GM21723 (cell line): ENCODE results near the gene POLE.

Source experiments
- ATAC-seq: cut with Tn5 transposase; IDR thresholded peaks from one replicate; pipeline ENCODE4 v1.9.1; 2021; ENCODE audit warnings: mild to moderate bottlenecking, moderate library complexity; ENCODE audit not compliant: unreplicated experiment

POLE gene

DNA sequence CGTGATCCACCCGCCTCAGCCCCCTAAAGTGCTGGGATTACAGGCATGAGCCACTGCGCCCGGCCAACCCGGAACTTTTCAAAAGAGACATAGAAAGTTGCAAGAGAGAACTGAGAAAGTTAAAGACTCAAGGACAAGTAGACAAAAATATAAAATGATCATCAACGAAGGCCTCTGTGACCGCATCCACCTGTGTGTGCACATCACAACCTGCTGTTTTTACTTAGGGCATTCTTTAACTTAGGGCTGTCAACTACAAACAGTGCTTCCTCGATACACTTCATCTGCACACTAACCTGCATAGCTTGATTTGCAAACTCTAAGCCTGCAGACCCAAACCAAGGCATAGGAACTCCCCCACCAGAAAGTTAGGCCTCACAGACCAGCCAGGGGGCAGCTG, 53.7 kb downstream of the POLE start:
- no peak for ATAC-seq

DNA sequence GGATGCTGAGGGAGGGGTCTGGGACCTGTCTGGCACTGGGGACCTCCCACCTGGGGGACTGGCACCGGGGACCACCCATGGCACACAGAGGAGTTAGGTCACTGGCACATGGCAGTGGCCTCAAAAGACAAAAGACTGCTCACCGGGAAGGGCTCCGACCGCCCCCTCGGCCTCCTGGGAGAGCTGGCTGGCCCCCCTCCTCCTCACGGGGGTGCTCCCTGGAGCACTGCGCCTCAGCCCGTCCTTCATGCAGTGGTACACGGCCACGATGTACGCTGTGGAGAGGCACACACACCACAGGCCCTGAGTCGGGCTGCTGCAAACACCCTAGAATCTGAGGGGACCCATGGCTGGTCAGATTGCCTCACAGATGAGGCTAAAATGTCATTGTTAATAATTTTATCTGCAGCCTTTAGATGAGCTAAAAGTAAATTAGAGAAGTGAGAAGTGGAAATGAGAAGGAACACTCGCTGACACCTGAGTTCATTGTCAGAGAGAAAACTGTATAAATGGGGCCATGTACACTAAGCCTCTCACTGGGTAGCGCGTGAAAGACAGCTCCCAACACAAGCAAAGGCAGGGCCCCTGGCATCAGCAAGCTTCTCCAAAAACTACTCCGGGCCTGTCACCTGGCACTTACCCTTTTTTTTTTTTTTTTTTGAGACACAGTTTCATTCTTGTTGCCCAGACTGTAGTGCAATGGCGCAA, 54.5 kb downstream of the POLE start:
- no peak for ATAC-seq

DNA sequence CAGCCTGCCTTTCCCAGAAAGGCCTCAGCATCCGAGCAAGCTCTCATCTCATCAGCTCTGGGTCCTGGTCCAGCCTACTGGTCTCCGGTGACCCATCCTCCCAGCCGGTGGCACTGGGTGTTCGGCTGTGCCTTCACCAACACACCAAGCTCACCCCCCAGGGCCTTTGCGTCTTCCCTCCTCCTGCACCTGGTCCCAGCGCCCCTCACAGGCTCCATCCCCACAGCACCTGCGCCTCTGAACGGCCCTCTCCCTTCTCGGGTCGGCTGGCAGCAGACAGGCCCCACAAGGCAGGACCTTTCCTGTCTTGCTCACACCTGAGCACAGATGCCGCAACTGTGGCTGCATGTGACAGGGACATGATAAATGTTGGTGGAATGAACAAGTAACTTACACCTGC, 55.5 kb downstream of the POLE start:
- ATAC-seq, result no peak

DNA sequence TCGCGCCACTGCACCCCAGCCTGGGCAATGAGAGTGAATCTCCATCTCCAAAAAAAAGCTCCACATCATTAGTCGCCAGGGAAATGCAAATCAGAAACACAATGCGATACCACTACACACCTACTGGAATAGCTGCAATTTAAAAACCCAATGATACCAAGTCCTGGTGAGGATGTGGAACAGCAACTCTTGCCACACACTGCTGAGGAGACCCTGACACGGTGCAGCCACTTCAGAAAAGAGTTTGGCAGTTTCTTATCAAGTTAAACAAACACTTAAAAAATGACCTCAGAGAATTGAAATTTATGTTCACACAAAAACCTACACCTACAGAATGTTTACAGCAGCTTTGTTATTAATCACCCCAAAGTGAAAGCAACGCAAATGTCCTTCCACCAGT, 56.5 kb downstream of the POLE start:
- no peak for ATAC-seq

DNA sequence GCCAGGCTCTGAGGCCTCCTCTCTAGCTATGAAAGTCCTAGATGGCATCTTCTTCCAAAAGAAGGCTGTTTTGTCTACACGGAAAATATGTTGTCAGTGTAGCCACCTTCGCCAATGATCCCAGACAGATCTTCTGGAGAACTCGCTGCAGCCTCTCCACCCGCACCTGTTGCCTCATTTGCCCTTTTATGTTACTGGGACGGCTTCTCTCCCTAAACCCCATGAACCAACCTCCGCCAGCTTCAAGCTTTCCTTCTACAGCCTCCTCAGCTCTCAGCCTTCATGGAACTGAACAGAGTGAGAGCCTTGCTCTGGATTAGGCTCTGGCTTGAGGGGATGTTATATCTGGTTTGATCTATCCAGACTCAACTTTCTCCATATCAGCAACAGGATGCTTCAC, 57.8 kb downstream of the POLE start:
- no peak for ATAC-seq

DNA sequence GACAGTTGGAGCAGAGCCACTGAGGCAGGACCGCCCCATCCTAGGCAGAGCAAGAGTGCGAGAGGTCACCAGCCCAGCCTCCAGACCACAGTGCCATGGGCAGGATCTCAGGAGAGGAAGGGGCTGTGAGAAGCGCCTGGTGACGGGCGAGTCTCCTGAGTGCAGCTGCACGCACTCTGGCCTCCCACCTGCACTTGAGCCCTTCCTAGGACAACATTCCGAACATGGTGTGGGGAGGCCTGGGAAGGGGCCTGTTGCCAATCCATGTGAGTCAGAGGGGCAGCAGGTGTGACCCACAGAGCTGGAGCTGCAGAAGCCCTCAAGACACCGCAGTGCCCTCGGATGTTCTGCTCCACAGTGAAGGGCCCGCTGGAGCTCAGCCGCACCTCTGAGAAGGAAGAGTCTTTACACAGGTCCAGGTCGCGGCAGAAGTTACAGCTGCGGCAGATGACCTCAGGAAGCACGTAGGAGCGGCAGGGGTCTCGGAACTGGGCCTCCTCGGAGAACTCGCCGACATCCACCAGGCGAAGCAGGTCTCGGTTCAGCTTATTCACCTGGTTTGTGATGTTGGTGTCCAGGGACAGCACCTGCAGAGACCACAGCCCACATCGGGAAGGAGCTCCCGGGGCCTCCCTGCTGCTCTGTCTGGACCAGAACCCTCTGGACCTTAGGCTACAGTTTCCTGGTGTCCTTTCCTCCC, 61.3 kb downstream of the POLE start:
- no peak for ATAC-seq

DNA sequence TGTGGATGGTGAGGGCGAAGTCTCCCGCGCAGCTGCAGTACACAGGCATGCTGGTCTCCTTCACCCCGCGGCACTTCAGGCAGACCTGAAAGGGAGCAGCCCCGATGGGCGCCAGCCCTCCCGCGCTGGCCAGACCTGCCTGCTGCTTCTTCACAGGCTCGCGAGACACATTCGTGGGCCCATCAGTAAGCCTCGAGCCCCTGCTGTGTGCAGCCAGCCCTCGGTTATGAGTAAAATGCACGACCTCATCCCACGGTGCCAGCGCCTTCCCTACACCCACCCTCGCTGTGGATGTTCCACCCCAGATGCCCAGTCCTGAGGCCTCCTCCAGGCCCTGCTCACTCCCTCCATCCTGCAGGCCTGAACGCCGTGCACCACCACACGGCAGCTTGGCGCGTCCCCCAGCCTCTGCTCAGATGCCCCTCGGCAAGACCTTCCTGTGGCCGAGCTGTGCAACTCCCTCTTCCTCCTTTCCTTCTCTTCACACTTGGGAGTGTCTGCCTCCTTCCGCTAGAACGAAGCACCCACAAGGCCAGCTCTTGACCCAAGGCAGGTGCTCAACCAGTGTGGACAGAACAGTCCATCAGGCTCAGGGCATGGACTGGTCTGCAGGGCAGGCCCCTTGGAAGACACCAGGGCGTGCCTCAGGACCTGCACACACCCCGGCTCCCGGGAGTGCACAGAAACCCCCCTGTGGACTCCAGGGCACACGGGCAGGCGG, 62.1 kb downstream of the POLE start:
- no peak for ATAC-seq

DNA sequence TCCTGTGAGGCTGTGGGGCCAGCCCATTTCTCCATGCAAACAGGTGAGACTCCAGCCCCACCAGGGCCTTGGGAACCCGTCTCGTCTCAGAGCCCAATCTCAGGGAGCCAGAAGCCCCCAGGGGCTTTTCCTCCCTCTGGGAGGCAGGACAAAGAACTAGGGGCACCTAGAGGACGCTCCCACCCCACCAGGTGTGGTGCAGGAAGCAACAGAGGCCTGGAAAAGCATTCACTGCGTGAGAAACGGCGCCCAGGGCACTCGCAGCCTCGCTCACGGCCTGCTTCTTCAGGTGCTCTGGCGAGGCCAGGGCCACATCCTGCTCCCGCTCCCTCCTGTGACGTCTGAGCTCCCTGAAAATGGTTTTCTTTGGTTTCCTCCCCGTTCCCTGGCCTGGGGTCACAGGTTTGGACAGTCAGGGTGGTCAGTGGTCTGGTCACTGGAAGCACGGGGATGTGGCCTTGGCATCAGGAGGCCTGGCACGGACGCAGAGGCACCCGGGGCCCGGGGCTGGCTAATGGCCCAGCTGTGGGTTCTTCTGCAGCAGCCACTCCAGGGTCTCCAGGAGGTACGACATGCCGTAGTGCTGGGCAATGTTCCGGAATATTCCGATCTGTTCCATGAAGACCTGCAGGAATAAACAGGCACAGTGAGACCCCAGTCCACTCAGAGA, 62.8 kb downstream of the POLE start:
- ATAC-seq, result no peak

DNA sequence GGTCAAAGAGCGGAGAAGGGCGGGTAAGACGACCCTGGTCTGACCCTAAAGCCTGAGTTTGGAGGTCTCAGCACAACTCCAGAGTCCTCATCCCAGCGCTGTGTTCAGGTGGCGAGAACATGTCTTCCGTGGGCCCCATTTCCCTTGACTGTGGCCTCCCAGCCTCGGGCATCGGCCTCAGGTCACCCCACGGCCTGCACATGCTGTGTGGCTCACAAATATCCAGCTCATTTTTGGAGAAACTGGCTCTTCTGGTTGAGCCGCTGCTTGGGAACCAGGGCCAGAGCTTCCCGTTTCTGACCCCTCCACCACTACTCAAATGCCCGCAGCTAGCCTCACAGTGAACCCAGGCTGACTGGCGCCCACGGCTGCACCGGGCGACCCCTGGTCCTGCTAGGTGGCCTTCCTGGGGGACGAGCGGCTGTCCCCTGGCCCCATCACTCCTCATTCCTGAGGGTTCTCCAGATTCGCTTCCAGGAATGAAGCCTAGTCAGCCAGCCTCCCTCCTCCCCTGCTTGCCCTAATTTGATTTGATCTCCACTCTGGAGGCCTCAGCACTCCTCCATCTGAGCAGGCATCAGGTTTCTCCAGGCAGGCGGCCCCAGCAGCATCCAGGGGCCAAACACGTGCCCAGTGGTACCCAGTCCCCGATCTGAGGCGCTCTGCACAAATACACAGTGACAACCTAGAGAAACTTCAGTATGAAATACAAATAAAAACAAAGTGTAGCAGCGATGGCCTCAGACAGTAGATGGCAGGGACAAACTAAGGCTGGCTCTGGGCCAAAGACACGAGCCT, 63.9 kb downstream of the POLE start:
- ATAC-seq, result no peak

DNA sequence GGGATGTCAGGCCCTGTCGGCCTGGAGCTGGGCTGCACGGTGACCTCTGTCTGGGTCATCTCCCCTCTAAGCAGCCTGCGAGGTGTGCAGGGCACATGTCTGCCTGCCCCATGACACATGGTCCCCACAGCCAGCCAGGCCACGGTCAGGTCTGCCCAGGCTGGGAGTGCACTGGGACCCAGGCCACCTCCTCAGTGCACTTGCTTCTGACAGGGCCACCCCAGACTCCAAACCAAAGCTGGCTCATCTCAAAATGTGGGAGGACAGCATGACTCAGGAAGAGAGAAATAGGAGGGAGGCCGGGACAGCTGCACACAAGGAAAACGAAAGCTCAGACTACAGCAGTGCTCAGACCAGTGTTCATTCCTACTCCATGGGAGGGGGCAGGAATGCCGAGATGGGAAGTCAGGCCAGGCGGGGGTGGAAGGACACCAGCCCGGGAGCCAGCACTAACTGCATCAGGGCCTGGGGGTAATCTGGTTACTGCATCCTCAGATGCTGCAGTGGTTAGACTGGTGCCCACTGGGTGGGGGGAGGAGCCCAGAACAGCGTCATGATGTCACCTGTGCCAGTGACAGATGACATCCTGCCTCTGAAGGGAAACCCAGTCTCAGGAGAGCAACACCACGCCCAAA, 64.6 kb downstream of the POLE start:
- ATAC-seq, result no peak

DNA sequence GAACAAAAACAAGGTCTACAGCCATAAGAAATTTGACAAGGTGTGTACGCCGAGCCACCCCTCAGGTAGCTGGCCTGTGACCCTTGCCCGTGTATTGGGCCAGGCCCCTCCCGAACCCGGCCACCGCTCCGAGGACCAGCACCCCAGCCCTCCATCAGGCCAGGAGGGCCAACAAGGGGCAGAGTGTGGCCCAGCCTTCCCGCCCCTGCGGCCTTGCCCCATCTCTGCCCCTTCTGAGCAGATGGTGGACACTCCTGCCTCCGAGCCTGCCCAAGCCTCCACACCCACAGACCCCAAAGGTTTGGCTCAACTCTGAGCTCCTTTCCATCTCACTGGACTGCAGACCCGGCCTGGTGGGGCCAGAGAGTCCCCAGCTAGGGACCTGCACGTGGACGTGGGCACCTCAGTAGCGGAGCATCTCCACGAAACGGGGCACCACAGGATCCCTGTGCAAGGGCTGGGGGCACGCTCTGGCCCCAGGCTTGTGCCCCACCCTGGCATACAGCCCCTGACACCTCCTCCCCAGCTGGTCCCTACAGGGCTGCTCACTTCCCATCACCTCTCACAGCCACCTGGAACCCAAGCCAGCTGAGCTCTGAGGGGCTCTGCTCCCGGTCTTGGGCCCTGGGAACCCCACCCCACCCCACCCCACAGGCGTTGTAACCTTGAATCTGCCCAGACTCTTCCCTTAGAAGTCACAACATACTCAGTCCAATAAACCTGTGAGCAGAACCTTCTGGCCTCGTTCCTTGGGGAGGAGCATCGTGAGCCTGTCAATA, 65.3 kb downstream of the POLE start:
- ATAC-seq, result no peak

DNA sequence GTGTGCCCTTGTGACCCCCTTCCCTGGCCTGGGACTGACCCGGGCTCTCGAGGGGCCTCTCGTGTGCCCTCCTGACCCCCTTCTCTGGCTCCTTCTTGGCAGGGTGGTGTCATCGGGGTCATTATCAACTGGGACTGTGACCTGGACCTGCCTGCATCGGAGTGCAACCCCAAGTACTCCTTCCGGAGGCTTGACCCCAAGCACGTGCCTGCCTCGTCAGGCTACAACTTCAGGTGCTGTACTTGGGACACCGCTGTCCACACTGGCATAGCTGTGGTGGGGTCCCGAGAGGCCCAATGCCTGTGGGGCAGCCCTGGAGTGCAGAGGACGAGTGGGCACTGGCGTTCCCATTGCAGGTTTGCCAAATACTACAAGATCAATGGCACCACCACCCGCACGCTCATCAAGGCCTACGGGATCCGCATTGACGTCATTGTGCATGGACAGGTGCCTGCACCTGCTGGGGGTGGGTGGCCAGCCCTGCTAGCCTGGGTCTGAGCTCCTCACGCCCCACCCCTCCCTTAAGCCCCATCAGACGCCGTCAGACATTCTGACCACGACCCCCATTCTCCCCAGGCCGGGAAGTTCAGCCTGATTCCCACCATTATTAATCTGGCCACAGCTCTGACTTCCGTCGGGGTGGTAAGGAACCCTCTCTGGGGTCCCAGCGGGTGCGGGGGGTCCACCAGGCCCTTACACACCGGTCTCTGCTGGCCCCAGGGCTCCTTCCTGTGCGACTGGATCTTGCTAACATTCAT, 66.1 kb downstream of the POLE start:
- ATAC-seq, result no peak

DNA sequence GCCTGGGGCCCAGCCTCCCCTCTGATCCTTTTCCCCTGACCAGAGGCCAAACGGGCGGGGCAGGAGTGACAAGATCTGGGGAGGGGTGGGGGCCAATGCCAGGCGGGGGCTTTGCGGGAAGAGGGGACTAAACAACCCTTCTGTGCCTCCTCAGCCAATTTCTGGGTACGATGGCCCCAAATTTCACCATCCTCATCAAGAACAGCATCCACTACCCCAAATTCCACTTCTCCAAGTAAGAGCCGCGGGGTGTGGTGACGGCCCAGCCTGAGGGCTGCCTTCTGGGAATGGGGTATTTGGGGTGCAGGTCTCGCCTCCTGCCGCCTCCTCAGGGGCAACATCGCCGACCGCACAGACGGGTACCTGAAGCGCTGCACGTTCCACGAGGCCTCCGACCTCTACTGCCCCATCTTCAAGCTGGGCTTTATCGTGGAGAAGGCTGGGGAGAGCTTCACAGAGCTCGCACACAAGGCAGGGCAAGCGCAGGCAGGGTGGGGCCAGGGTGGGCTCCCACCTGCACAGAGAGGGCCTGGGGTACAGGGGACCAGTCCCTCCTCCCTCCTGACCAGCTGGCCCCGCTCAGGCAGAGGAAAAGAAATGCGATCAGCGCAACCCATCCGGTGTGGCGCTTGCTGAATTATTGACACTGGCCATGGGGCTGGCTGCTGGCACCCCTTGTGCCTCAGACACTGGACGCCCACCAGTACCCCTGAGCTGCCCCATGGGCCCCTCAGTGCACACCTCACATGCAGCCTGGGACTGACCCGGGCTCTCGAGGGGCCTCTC, 66.8 kb downstream of the POLE start:
- ATAC-seq, result no peak

DNA sequence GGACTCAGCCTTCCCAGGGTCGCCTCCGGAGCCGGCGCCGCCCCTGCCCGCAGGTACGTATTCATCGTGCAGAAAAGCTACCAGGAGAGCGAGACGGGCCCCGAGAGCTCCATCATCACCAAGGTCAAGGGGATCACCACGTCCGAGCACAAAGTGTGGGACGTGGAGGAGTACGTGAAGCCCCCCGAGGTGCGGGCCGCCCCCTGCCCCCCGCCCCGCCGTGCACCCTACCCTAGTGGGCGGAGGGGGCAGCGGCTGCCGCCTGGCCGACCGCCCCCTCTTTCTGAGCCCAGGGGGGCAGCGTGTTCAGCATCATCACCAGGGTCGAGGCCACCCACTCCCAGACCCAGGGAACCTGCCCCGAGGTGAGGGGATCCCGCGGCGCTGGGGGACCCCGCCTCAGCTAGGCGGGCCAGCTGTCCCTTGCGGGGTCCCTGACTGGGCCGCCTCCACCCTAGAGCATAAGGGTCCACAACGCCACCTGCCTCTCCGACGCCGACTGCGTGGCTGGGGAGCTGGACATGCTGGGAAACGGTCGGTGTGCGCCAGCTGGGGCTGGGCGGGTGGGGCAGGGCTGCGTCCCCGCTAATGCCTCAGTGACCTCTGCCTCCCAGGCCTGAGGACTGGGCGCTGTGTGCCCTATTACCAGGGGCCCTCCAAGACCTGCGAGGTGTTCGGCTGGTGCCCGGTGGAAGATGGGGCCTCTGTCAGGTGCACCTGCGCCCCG, 67.6 kb downstream of the POLE start:
- no peak for ATAC-seq

DNA sequence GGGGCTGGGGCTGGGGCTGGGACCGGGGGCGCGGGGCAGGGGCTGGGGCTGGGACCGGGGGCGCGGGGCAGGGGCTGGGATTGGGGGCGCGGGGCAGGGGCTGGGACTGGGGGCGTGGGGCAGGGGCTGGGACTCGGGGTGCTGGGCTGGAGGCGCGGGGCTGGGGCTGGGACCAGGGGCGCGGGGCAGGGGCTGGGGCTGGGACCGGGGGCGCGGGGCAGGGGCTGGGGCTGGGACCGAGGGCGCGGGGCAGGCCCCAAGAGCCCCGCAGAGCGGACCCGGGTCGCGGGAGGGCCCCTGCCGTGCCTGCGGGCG, 68.1 kb downstream of the POLE start:
- no peak for ATAC-seq

DNA sequence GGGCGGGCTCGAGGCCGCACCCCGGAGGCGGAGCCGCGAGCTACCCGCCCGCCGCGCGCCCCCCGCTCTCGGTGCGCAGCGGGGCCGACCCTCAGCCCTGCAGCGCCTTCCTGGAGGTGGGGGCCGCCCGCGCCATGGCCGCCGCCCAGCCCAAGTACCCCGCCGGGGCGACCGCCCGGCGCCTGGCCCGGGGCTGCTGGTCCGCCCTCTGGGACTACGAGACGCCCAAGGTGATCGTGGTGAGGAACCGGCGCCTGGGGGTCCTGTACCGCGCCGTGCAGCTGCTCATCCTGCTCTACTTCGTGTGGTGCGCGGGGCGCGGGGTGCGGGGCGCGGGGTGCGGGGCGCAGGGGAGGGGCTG, 68.5 kb downstream of the POLE start, which contains the start of gene P2RX2:
Gene P2RX2, plus strand, starts transcription at position 94 of the 361 bp plus-strand sequence. Its CDS starts 41 bp downstream, at position 135.
- no peak for ATAC-seq
